AG04449 (cell line): Measurements from ENCODE around the gene DCTPP1.

Source experiments
- CTCF ChIA-PET: fragments of 350-600 bp; formaldehyde crosslinking; extraction: SDS; loops from one replicate; lab custom pipeline; 2021; ENCODE audit warnings: antibody characterized with exemption; lab: Yijun Ruan, JAX
- POLR2A ChIA-PET: fragments of 400-600, 350-600 bp; formaldehyde crosslinking; extraction: SDS; loops from one replicate; lab custom pipeline; 2020; ENCODE audit warnings: antibody characterized with exemption, inconsistent platforms; lab: Yijun Ruan, JAX
- DNase-seq: peaks from one replicate; pipeline ENCODE4 v3.0.0-alpha.2; 2010; ENCODE audit warnings: low read depth, low spot score
- H3K4me3 ChIP-seq: 2 replicates; pipeline ENCODE4 v1.5.1; 2011; ENCODE audit warnings: low read depth, mild to moderate bottlenecking, control low read depth, low read length
- TF ChIP-seq, protein P1 (sequence below): IDR thresholded peaks from one replicate; pipeline ENCODE4 v1.5.1; 2011; ENCODE audit warnings: mild to moderate bottlenecking, moderate library complexity, low read length, control low read depth, inconsistent platforms; ENCODE audit not compliant: insufficient read depth; ENCODE audit errors: missing control alignments

The DCTPP1 gene

GRCh38 chr16:30418350-30419181 lies 11.3 kb downstream of the DCTPP1 start:
- no peak for DNase-seq
- peak overlapping the region; percentile 62 for H3K4me3 ChIP-seq
- TF ChIP-seq, protein P1, sequence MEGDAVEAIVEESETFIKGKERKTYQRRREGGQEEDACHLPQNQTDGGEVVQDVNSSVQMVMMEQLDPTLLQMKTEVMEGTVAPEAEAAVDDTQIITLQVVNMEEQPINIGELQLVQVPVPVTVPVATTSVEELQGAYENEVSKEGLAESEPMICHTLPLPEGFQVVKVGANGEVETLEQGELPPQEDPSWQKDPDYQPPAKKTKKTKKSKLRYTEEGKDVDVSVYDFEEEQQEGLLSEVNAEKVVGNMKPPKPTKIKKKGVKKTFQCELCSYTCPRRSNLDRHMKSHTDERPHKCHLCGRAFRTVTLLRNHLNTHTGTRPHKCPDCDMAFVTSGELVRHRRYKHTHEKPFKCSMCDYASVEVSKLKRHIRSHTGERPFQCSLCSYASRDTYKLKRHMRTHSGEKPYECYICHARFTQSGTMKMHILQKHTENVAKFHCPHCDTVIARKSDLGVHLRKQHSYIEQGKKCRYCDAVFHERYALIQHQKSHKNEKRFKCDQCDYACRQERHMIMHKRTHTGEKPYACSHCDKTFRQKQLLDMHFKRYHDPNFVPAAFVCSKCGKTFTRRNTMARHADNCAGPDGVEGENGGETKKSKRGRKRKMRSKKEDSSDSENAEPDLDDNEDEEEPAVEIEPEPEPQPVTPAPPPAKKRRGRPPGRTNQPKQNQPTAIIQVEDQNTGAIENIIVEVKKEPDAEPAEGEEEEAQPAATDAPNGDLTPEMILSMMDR: no peak
- CTCF ChIA-PET: interaction anchor here (0.6 to 11.2 kb wide), 9 partner anchors 8 to 325 kb away, joined by 3 to 94 read pairs (median 5); partner anchors contain the start of genes DCTPP1, ZNF747 and ZNF771
- POLR2A ChIA-PET: interaction anchor here (1.0 to 1.9 kb wide), 6 partner anchors 9 to 117 kb away, joined by 4 to 8 read pairs (median 5); partner anchors contain the start of genes DCTPP1, ZNF48 and ZNF771

GRCh38 chr16:30417529-30418349 lies 12.1 kb downstream of the DCTPP1 start:
- DNase-seq: peak; percentile 33
- ChIA-PET CTCF (interaction anchor here (0.6 to 11.2 kb wide), 9 partner anchors 9 to 324 kb away, joined by 3 to 94 read pairs (median 5); partner anchors contain the start of genes DCTPP1, ZNF747 and ZNF771), POLR2A (interaction anchor here (1.0 to 1.9 kb wide), 6 partner anchors 8 to 118 kb away, joined by 4 to 8 read pairs (median 5); partner anchors contain the start of genes DCTPP1, ZNF48 and ZNF771)
- TF ChIP-seq, protein P1: peak; percentile 23
- peak overlapping the region; percentile 62 for H3K4me3 ChIP-seq

DNA sequence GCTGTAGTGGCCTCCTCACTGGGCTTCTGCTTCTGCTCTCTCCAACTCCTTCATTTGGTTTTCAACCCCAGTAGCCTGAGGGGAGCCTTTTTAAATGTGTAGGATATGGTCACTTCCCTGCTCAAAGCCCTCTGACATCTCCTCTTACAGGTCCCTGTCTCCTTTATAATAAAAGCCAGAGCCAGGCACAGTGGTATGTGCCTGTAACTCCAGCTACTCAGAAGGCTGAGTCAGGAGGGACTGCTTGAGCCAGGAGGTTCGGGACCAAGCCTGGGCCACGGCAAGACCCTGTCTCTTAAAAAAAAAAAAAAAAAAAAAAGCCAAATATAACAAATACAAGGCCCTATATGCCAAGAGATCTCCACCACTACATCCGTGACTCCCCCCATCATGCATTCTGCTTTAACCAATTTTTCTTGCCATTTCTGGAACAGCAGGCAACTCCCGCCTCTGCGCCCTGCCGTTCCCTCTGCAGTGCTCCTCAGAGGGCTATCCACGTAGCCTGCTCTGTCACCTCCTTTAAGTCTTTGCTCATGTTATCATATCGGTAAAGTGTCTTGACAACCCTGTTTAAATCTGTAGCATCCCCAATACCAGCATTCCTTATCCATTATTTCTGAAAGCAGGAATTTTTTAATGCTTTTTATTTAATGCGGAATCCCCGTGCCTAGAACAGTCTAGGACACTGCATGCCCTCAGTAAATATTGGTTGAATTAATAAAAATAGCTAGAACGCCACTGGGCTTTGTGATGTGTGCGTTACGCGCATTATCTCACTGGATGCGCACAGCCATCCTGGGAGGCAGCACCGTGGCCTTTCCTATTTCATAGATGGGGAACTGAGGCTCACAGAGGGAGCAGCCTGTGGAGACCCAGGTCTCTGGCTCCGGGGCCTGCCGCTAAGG lies 13.0 kb downstream of the DCTPP1 start:
- H3K4me3 ChIP-seq: peak overlapping the region; percentile 62
- POLR2A ChIA-PET: interaction anchor here (1.0 to 1.9 kb wide), 5 partner anchors 7 to 118 kb away, joined by 4 to 8 read pairs (median 5); partner anchors contain the start of genes ZNF48 and ZNF771
- no peak for DNase-seq
- CTCF ChIA-PET: interaction anchor here (0.7 to 11.2 kb wide), 5 partner anchors 9 to 323 kb away, joined by 3 to 94 read pairs (median 6); partner anchors contain the start of genes DCTPP1, ZNF747 and ZNF771
- TF ChIP-seq, protein P1: no peak

- H3K4me3 ChIP-seq: no peak overlapping the region
- TF ChIP-seq, protein P1: no peak
- CTCF ChIA-PET: interaction anchor here (5.5 to 11.2 kb wide), 2 partner anchors 8 to 14 kb away, joined by 35 to 94 read pairs; partner anchors contain the start of genes DCTPP1 and ZNF771
- POLR2A ChIA-PET: interaction anchor here (1.0 to 1.4 kb wide), 2 partner anchors 9 to 10 kb away, joined by 3 to 4 read pairs; no protein-coding TSS in a partner anchor
- DNase-seq: no peak
These were observed 13.7 kb downstream of the DCTPP1 start for GRCh38 chr16:30416047-30416603.

DNA sequence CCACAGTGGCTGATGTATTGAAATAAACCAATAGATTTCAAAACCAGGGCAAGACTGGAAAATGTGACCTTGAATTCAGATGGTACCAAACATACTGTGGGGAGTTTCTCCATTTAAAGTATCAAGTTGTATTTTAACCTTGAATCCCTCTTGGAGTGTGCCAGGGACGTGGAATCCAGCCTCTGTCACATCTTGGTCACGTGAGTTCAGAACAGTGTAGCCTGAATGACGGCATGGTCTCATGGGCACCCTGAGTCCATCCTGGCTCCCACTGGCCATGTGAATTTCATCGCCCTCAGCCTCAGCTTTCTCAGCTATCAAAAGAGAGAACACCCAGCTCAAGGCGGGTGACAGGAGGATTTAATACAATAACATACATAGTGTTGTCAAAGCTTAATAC lies 15.7 kb downstream of the DCTPP1 start:
- TF ChIP-seq, protein P1: no peak
- no peak overlapping the region for H3K4me3 ChIP-seq
- CTCF ChIA-PET: interaction anchor here (1.1 to 5.5 kb wide), 3 partner anchors 10 to 19 kb away, joined by 3 to 35 read pairs (median 4); partner anchors contain the start of genes DCTPP1 and ZNF48
- POLR2A ChIA-PET: no interaction called here
- DNase-seq: no peak
